ENCODE measurements around the gene ADAD1. TPM values are rescaled to one million over a fixed set of nuclear protein-coding genes. Genes with fewer than 3 reads are reported as not detected.

The ADAD1 gene
- total RNA-seq, 1 experiment from 2014 or later = not detected

DNA sequence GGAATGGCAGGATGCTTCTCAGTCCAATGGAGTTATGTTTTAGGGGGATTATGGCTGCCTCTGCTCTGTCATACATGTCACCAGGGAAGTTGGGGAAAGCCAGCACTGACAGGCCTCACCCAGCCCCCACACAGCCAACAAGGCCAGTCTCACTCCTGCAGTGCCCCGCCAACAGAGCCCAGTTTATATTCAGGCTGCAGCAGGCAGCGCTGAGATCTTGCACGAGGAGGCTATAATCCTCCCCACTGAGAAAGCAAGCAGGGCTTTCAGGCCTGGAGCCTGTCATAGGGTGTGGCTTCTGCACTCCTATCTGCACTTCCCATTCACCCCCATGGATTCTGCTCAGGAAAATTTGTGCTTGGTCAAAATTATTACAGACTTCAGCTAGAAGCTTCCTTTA is 25.1 kb downstream of the ADAD1 start:
- Histone ChIP-seq H2AK5ac (ENCODE audit: insufficient read length, low read length) (no peak overlapping the region), H2BK15ac (ENCODE audit: low read depth, low read length) (no peak overlapping the region), H3K79me1 (ENCODE audit: insufficient read depth, low read depth, low read length, poor library complexity, severe bottlenecking) (no peaks in the 10 kb centered on the region), H3K23ac (ENCODE audit: insufficient read length, low read depth, low read length) (no peak overlapping the region), H3K56ac (ENCODE audit: insufficient read length, low read depth, low read length) (no peak overlapping the region), H3T11ph (ENCODE audit: low read length) (no peak overlapping the region), H4K8ac (replicated peaks; ENCODE audit: insufficient read length, low read depth, low read length) (no peak overlapping the region), H3K14ac (ENCODE audit: insufficient read depth, low read length) (no peak overlapping the region), H4K5ac (ENCODE audit: insufficient read length, low read depth, low read length) (no peak overlapping the region), H3K23me2 (ENCODE audit: insufficient read length, low read depth, low read length, poor library complexity, severe bottlenecking) (no peaks in the 10 kb centered on the region), H2BK5ac (ENCODE audit: insufficient read length, low read length) (no peak overlapping the region), H3K27ac (ENCODE audit: insufficient read length, low read depth, low read length) (no peak overlapping the region), H3K4me2 (ENCODE audit: insufficient read depth, insufficient read length, low read length) (no peak overlapping the region), H3K9ac (ENCODE audit: extremely low read depth, insufficient read length, low read length) (no peak overlapping the region), H2BK120ac (ENCODE audit: low read depth, low read length, poor library complexity, severe bottlenecking) (no peak overlapping the region), H3K4ac (ENCODE audit: low read depth, low read length) (no peak overlapping the region), H3K4me1 (ENCODE audit: insufficient read depth, low read length) (no peaks in the 10 kb centered on the region), H2BK20ac (ENCODE audit: low read depth, low read length, poor library complexity, severe bottlenecking) (no peak overlapping the region), H2BK12ac (ENCODE audit: insufficient read length, low read depth, low read length) (no peak overlapping the region), H4K91ac (ENCODE audit: insufficient read length, low read depth, low read length) (no peak overlapping the region), H3K27me3 (ENCODE audit: insufficient read depth, low read length) (no peaks in the 10 kb centered on the region), H2AFZ (ENCODE audit: low read length) (no peak overlapping the region), H3K9me3 (ENCODE audit: control insufficient read depth, low read depth, low read length) (no peaks in the 10 kb centered on the region), H4K20me1 (ENCODE audit: control insufficient read depth, insufficient read depth, insufficient read length) (no peaks in the 10 kb centered on the region), H3K18ac (ENCODE audit: insufficient read length, low read depth, low read length) (no peak overlapping the region), H3K79me2 (ENCODE audit: insufficient read depth, low read length) (no peaks in the 10 kb centered on the region)
- Mint-ChIP-seq H3K4me1 (peaks cover 0 to 7% of the 10 kb centered on the region in 2 experiments; a peak in 1 of 4 replicates), H3K36me3 (ENCODE audit: insufficient read depth in 1 of 3, low read depth in 3 of 3) (no peaks in the 10 kb centered on the region), H3K27me3 (ENCODE audit: low read depth) (no peaks in the 10 kb centered on the region), H3K4me3 (no peak overlapping the region), H3K9me3 (no peaks in the 10 kb centered on the region), H3K27ac (no peak overlapping the region)
- TF ChIP-seq, protein P1, sequence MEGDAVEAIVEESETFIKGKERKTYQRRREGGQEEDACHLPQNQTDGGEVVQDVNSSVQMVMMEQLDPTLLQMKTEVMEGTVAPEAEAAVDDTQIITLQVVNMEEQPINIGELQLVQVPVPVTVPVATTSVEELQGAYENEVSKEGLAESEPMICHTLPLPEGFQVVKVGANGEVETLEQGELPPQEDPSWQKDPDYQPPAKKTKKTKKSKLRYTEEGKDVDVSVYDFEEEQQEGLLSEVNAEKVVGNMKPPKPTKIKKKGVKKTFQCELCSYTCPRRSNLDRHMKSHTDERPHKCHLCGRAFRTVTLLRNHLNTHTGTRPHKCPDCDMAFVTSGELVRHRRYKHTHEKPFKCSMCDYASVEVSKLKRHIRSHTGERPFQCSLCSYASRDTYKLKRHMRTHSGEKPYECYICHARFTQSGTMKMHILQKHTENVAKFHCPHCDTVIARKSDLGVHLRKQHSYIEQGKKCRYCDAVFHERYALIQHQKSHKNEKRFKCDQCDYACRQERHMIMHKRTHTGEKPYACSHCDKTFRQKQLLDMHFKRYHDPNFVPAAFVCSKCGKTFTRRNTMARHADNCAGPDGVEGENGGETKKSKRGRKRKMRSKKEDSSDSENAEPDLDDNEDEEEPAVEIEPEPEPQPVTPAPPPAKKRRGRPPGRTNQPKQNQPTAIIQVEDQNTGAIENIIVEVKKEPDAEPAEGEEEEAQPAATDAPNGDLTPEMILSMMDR (conservative IDR thresholded peaks at IDR 0.05) = no peak
- no CpG with 5 or more reads among the region's 3 CpGs for WGBS (ENCODE audit: extremely low coverage, insufficient read length, low lambda C conversion rate)
- DNase-seq = no peak
